Neural cell (in vitro differentiated cells): ENCODE data around the gene SLC44A4.

Experiments
- EP300 ChIP-seq: fragments of 450-650 bp; conservative IDR thresholded peaks from 2 replicates; pipeline ENCODE4 v1.6.1; 2014; ENCODE audit warnings: antibody characterized with exemption, mild to moderate bottlenecking, moderate library complexity; ENCODE audit not compliant: poor library complexity, severe bottlenecking
- EZH2 ChIP-seq: fragments of 200-600, 300-800 bp; shearing (Covaris generic), sonication (generic); IDR thresholded peaks from 2 replicates; pipeline ENCODE4 v1.6.1; 2014; ENCODE audit warnings: antibody characterized with exemption, low read length, borderline replicate concordance, mild to moderate bottlenecking; ENCODE audit not compliant: insufficient read depth, poor library complexity, severe bottlenecking
- POLR2AphosphoS5 ChIP-seq: IDR thresholded peaks from 2 replicates; pipeline ENCODE4 v1.6.1; 2012
- RAD21 ChIP-seq: fragments of 450-650 bp; conservative IDR thresholded peaks from 2 replicates; pipeline ENCODE4 v1.6.1; 2014; ENCODE audit warnings: antibody characterized with exemption, mild to moderate bottlenecking, moderate library complexity
- REST ChIP-seq: IDR thresholded peaks from 2 replicates; pipeline ENCODE4 v1.6.1; 2012; ENCODE audit warnings: borderline replicate concordance
- SMC3 ChIP-seq: fragments of 450-650 bp; conservative IDR thresholded peaks from 2 replicates; pipeline ENCODE4 v1.6.1; 2014; ENCODE audit warnings: antibody characterized with exemption, mild to moderate bottlenecking, moderate library complexity; ENCODE audit not compliant: poor library complexity
- TF ChIP-seq, protein P1 (sequence below): fragments of 450-650 bp; IDR thresholded peaks from 2 replicates; pipeline ENCODE4 v1.5.1; 2014; ENCODE audit warnings: antibody characterized with exemption, mild to moderate bottlenecking, moderate library complexity; ENCODE audit not compliant: poor library complexity, severe bottlenecking

GRCh38 chr6:31870385-31870921 lies 8.3 kb downstream of the SLC44A4 start:
- TF ChIP-seq, protein P1, sequence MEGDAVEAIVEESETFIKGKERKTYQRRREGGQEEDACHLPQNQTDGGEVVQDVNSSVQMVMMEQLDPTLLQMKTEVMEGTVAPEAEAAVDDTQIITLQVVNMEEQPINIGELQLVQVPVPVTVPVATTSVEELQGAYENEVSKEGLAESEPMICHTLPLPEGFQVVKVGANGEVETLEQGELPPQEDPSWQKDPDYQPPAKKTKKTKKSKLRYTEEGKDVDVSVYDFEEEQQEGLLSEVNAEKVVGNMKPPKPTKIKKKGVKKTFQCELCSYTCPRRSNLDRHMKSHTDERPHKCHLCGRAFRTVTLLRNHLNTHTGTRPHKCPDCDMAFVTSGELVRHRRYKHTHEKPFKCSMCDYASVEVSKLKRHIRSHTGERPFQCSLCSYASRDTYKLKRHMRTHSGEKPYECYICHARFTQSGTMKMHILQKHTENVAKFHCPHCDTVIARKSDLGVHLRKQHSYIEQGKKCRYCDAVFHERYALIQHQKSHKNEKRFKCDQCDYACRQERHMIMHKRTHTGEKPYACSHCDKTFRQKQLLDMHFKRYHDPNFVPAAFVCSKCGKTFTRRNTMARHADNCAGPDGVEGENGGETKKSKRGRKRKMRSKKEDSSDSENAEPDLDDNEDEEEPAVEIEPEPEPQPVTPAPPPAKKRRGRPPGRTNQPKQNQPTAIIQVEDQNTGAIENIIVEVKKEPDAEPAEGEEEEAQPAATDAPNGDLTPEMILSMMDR = no peak
- no peak for TF ChIP-seq SMC3
- no peak for TF ChIP-seq EZH2
- no peak for TF ChIP-seq EP300
- no peak for TF ChIP-seq RAD21
- TF ChIP-seq REST = no peak
- no peak for TF ChIP-seq POLR2AphosphoS5
